Activated CD8-positive, alpha-beta memory T cell treated with anti-CD3 and anti-CD28 coated beads for 48 hours (primary cell): ENCODE data around the gene CDHR3.

ENCODE experiments used
- DNase-seq, 3 experiments: peaks; one replicate each; pipeline ENCODE4 v3.0.0-alpha.2; 2020; ENCODE audit warnings: low read depth in 2 of 3, low spot score in 2 of 3

Gene CDHR3

GRCh38 chr7:106023369-106024322 lies 60.6 kb downstream of the CDHR3 start:
- DNase-seq: no peak

GRCh38 chr7:106026101-106026500 lies 63.0 kb downstream of the CDHR3 start:
- DNase-seq: no peak

- no peak for DNase-seq
These were observed 66.4 kb downstream of the CDHR3 start for GRCh38 chr7:106029451-106029850.

- DNase-seq: no peak
These were observed 66.9 kb downstream of the CDHR3 start for GRCh38 chr7:106029941-106030340.

- no peak for DNase-seq
These were observed 68.4 kb downstream of the CDHR3 start for GRCh38 chr7:106031300-106032035.

GRCh38 chr7:106032295-106032694 lies 69.2 kb downstream of the CDHR3 start:
- no peak for DNase-seq

- no peak for DNase-seq
These were observed 70.7 kb downstream of the CDHR3 start for GRCh38 chr7:106033735-106034134.

- no peak for DNase-seq
These were observed 71.3 kb downstream of the CDHR3 start for GRCh38 chr7:106034383-106034782.

- DNase-seq: no peak
These were observed 72.5 kb downstream of the CDHR3 start for GRCh38 chr7:106035568-106035967.

GRCh38 chr7:106036004-106036403 lies 72.9 kb downstream of the CDHR3 start:
- DNase-seq: no peak

DNA sequence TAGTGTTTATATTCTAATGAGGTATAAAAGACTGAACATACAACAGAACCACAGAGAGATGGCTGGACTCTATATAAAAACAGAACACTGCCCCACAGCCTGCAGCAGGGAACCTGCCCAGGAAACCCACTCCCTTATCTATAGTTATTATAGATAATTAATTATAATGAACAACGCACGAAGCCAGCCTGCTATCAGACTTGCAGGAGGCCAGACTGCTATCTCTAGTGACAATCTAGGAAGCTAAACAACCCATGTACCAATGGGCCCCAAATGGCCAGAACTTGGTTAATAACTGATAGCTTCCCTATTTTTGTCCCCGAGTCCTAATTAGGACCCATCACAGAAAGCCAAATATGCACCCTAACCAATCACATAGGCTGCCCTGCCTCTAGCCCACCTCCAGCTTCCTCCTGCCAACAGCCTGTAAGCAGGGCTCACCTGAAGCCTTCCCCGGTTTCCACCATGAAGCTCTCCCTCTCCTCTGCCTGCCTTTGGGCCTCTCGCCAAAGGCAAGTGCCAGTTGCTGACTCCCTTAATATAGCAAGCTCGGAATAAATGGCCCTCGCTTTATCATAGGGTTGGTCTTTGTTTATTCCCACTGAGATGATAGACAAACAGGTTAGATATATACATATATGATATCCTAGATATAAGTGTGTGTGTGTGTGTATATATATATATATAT lies 74.6 kb downstream of the CDHR3 start:
- DNase-seq: no peak

GRCh38 chr7:106038289-106038688 lies 75.2 kb downstream of the CDHR3 start:
- no peak for DNase-seq

DNA sequence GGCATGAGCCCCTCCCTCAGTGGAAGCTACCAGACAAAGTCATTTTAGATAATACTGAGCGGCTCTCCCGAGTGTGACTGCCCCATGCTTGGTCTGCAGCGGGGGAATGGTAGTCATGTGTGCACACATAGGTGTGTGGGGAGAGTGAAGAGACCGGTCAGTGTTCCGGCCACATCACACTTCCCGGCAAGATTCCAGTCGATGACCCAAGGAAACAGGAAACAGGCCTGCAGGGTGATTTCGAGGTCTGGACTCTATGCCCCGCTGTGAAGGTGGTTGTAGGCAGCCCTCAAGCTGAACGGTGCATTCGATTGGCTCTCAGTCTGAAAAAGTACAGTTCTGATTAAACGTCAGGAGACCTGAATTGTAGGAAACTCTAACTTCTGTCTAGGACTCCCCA lies 75.9 kb downstream of the CDHR3 start:
- DNase-seq: no peak

DNA sequence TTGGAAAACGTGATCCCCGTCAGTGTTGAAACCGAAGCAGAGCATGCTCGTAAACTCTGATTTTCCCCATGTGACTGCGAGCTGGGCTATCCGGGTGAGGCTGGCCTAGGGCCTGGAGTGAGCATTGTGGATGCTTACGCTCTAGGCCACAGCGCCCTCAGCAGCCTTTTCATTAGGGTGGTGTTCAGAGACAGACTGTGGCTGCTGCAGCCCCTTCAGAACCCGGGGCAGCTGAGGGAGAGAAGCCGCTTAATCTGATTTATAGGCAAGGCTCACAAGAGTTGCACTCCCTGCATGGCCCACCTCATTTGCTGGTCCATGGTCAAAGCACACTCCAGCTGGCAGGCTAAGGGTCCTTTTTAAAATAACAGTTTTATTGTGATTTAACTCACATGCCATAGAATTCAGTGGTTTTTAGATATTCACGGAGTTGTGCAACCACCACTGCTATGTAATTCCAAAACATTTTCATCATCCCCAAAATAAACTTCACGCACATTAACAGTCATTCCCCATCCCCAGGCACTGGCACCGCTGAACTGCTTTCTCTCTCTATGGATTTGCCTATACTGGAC lies 76.5 kb downstream of the CDHR3 start:
- no peak for DNase-seq

- no peak for DNase-seq
These were observed 78.2 kb downstream of the CDHR3 start for GRCh38 chr7:106041140-106041717.

DNA sequence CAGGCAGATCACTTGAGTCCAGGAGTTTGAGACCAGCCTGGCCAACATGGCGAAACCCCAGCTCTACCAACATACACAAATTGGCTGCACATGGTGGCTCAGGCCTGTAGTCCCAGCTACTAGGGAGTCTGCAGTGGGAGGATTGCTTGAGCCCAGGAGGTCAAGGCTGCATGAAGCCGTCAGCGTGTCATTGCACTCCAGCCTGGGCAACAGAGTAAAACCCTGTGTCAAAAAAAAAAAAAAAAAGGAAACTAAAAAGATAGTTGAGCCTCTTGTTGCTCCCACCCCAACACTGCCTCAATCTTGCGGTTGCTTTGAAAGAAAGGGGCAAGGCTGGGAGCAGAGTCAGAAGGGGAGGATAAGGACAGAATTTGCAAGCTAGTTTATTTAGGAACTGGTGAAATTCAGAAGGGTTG lies 79.1 kb downstream of the CDHR3 start:
- no peak for DNase-seq

DNA sequence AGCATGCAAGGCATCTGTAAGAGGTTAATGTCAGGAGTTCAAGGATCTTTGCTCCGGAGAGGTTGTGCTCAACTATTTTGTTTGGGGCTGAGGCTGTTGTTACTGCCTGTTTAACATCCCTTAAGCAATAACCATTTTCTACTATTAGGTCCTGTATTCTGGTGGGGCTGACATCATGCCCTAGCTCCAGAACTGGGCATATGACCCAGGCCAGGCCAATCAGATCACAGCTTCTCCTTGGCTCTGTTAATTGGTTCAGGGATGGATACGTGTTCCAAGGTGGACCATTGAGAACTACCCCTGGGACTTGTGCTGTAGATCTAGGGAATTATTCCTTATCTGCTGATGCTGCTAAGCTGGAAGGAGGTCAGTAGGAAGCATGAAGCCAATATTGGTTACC lies 82.1 kb downstream of the CDHR3 start:
- DNase-seq: no peak

DNA sequence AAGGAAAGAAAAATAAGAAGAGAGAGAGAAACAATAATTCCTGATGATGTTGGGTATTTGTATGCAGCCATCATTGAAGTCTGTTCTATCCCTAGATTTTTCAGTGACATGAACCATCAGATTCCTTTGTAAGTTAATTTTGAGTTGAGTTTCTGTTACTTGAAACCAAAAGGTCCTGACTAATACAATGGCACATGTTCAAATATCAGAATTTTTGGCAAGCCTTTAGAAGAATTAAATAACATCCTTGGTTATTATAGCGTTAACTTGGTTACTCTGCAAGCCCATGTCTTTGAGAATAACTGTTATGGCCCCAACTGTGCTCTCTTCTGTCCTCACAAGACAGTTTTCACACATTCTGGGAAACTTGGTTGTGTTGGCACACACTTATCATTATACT lies 82.5 kb downstream of the CDHR3 start:
- no peak for DNase-seq

- DNase-seq: no peak
These were observed 84.1 kb downstream of the CDHR3 start for GRCh38 chr7:106047184-106047583.

DNA sequence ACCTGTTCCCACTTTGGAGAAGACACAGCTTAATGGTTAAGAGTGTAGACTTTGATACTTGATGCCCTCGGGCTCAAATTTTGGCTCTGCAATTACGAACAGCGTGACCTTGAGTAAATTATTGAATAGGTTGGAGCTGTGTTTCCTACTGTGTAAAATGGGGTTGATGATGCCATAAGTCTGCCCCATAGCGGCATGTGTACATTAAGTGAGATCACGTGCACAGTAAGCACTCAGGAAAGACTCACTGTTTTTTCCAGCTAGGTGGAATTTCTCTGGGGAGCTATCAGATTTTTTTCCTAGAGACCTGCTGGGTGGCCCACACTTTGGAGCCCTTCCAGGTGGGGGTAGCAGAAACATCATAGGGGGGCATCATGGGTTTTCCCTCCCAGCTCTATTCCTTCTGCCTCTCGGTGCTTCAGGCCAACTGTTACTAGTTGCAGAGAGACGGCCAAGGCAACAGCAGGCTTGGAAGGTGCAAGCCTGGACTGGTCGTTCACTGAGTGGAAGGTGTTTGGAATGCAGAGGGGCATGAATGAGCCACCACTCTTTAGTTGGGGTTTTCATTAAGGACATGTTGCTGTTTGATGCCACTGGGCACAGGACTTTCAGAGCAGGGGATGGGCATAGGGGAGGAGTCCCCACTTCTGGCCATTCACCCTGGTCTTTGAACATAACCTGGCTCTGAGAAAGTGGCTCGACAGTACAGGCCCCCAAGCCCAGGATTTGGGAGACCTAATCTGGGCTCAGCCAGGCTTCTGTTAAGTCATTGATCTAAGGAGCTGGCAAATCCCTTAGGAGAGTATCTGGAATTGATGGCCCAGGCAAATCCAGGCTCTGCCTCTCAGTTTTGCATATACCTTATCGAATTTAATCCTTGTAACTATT lies 85.0 kb downstream of the CDHR3 start:
- no peak for DNase-seq
